OCI-LY7 (cell line): ENCODE data around the gene COX19.

Experiments used
- CTCF ChIP-seq: fragments of 200-600 bp; sonication (generic); conservative IDR thresholded peaks from 2 replicates; pipeline ENCODE4 v1.5.1; 2014; ENCODE audit warnings: mild to moderate bottlenecking, antibody characterized with exemption, low read length, moderate library complexity, mixed read lengths
- EZH2phosphoT487 ChIP-seq: fragments of 200-600 bp; sonication (generic); IDR thresholded peaks from 2 replicates; pipeline ENCODE4 v1.6.1; 2018; ENCODE audit warnings: low read depth, borderline replicate concordance, mild to moderate bottlenecking, mixed run types, antibody characterized with exemption, low read length, moderate library complexity, mixed read lengths

DNA sequence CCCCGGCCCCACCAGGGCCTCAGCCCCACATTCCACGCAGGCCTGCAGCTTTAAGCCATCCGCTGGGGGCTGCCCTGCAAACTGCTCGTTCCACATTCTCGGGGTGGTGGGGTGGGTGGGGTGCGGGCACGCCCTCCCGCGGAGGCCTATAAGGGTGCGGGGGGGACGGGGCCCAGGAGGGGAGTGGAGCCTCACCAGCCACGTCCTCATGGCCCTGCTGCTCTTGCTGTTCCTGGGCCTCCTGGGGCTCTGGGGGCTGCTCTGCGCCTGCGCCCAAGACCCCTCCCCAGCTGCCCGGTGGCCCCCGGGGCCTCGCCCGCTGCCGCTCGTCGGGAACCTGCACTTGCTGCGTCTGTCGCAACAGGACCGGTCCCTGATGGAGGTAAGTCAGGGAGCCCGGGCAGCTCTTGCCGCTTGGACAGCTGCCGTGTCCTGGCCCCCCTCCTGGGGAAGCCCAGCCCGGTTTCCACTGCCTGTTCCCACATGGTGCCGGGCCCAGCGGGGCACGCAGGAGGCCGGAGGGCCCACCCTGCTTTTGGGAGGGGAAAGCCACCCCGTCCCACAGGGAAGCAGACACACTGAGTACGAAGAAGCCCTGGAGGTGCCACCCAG, 7.8 kb upstream of the COX19 start, which contains the start of gene CYP2W1:
- TF ChIP-seq CTCF = no peak
- TF ChIP-seq EZH2phosphoT487 = no peak
